SU-DHL-6 (cell line): ENCODE results near the gene PYCARD.

Source experiments
- H2AFZ ChIP-seq: fragments of 200-600 bp; sonication (generic); 2 replicates; pipeline ENCODE4 v1.6.1; 2014; ENCODE audit warnings: low read depth, mild to moderate bottlenecking, moderate library complexity, mixed read lengths, antibody characterized with exemption, low read length; ENCODE audit not compliant: severe bottlenecking
- H3F3A ChIP-seq: fragments of 200-600 bp; shearing (Covaris generic); 2 replicates; pipeline ENCODE4 v1.6.0; 2016; ENCODE audit warnings: antibody characterized with exemption, mild to moderate bottlenecking; ENCODE audit not compliant: insufficient read depth
- H3K27ac ChIP-seq: fragments of 200-600 bp; sonication (generic); 2 replicates; pipeline ENCODE4 v1.5.1; 2016; ENCODE audit warnings: low read depth, mild to moderate bottlenecking, low read length, moderate library complexity, mixed read lengths
- H3K27me3 ChIP-seq: fragments of 200-600 bp; sonication (generic), shearing (Covaris generic); 2 replicates; pipeline ENCODE4 v1.6.0; 2014; ENCODE audit warnings: mild to moderate bottlenecking, low read length
- H3K36me3 ChIP-seq: fragments of 200-600 bp; sonication (generic); 2 replicates; pipeline ENCODE4 v1.6.1; 2014; ENCODE audit warnings: mild to moderate bottlenecking, low read length, mixed read lengths
- H3K4me2 ChIP-seq: fragments of 300-600, 200-600 bp; shearing (Covaris generic), sonication (generic); 2 replicates; pipeline ENCODE4 v1.6.0; 2014; ENCODE audit warnings: low read length, low read depth, mild to moderate bottlenecking; ENCODE audit not compliant: poor library complexity, severe bottlenecking
- H3K4me3 ChIP-seq: fragments of 200-600 bp; sonication (generic); 2 replicates; pipeline ENCODE4 v1.5.1; 2014; ENCODE audit warnings: antibody characterized with exemption, low read length, mild to moderate bottlenecking, mixed read lengths; ENCODE audit not compliant: insufficient read depth, poor library complexity, severe bottlenecking
- H3K79me2 ChIP-seq: fragments of 200-600 bp; sonication (generic); 2 replicates; pipeline ENCODE4 v1.6.1; 2014; ENCODE audit warnings: mild to moderate bottlenecking, low read length, moderate library complexity; ENCODE audit not compliant: insufficient read depth
- H3K9ac ChIP-seq: fragments of 200-600 bp; sonication (generic); 2 replicates; pipeline ENCODE4 v1.7.0; 2014; ENCODE audit warnings: mild to moderate bottlenecking, low read length
- H3K9me2 ChIP-seq: fragments of 200-600 bp; sonication (generic); replicated peaks from 2 replicates; pipeline ENCODE4 v1.6.1; 2014; ENCODE audit warnings: low read length; ENCODE audit not compliant: insufficient read depth
- H3K9me3 ChIP-seq: fragments of 200-600 bp; sonication (generic); 2 replicates; pipeline ENCODE4 v1.6.1; 2014; ENCODE audit warnings: low read length, mixed read lengths; ENCODE audit not compliant: insufficient read depth
- H4K20me1 ChIP-seq: fragments of 200-600 bp; sonication (generic); 2 replicates; pipeline ENCODE4 v1.6.1; 2014; ENCODE audit warnings: low read depth, mild to moderate bottlenecking, antibody characterized with exemption, low read length, moderate library complexity, mixed read lengths
- CTCF ChIP-seq: fragments of 200-600 bp; sonication (generic); IDR thresholded peaks from one replicate; pipeline ENCODE4 v1.5.1; 2017; ENCODE audit warnings: antibody characterized with exemption, mild to moderate bottlenecking, low read length, moderate library complexity; ENCODE audit not compliant: insufficient read depth, poor library complexity, severe bottlenecking
- EZH2phosphoT487 ChIP-seq: fragments of 200-600 bp; sonication (generic), shearing (Covaris generic); conservative IDR thresholded peaks from 2 replicates; pipeline ENCODE4 v1.6.1; 2018; ENCODE audit warnings: mild to moderate bottlenecking, antibody characterized with exemption, low read length, moderate library complexity, mixed read lengths

Gene PYCARD

DNA sequence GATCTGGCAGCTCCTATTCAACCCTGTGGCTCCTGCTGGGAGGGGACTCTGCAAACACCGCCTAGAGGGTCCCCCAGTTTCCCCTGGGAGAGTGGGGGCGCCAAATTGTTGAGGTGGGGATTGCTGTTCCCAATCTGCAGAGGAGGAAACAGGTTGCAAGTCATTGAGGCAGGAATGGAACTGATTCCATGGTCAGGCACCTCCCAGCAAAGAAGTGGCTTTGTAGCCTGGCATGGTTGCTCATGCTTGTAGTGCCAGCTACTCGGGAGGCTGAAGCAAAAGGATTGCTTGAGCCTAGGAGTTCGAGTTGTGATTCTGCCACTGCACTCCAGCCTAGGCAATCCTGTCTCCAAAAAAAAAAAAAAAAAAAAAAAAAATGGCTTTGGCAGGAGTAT, 14.6 kb upstream of the PYCARD start:
- TF ChIP-seq CTCF (no peak), EZH2phosphoT487 (no peak)
- Histone ChIP-seq H3K79me2 (no peaks in the 10 kb centered on the region), H3K27me3 (no peaks in the 10 kb centered on the region), H3K9me2 (no peaks in the 10 kb centered on the region), H3F3A (no peaks in the 10 kb centered on the region), H3K27ac (no peak overlapping the region), H2AFZ (no peak overlapping the region), H3K9me3 (no peaks in the 10 kb centered on the region), H3K36me3 (no peaks in the 10 kb centered on the region), H3K4me2 (no peak overlapping the region), H3K4me3 (no peak overlapping the region), H4K20me1 (no peaks in the 10 kb centered on the region), H3K9ac (no peak overlapping the region)

- no peaks in the 10 kb centered on the region for H3F3A ChIP-seq
- TF ChIP-seq CTCF (no peak), EZH2phosphoT487 (no peak)
- no peak within 1 kb of the TSS for H3K27ac ChIP-seq
- no peaks in the 10 kb centered on the region for H3K27me3 ChIP-seq
- no peaks in the 10 kb centered on the region for H3K36me3 ChIP-seq
- H3K9me2 ChIP-seq = no peaks in the 10 kb centered on the region
- H3K4me2 ChIP-seq = no peak within 1 kb of the TSS
- H4K20me1 ChIP-seq = no peaks in the 10 kb centered on the region
- no peaks in the 10 kb centered on the region for H3K9me3 ChIP-seq
- no peak within 1 kb of the TSS for H3K4me3 ChIP-seq
- H3K79me2 ChIP-seq = no peaks in the 10 kb centered on the region
- no peak within 1 kb of the TSS for H3K9ac ChIP-seq
- no peak within 1 kb of the TSS for H2AFZ ChIP-seq
Observed at GRCh38 chr16:31216422-31217135, 14.0 kb upstream of the PYCARD start, which contains the start of gene PYDC1. Gene PYDC1, minus strand, starts transcription at chr16:31217135. Its CDS starts 107 bp downstream, at chr16:31217028.

DNA sequence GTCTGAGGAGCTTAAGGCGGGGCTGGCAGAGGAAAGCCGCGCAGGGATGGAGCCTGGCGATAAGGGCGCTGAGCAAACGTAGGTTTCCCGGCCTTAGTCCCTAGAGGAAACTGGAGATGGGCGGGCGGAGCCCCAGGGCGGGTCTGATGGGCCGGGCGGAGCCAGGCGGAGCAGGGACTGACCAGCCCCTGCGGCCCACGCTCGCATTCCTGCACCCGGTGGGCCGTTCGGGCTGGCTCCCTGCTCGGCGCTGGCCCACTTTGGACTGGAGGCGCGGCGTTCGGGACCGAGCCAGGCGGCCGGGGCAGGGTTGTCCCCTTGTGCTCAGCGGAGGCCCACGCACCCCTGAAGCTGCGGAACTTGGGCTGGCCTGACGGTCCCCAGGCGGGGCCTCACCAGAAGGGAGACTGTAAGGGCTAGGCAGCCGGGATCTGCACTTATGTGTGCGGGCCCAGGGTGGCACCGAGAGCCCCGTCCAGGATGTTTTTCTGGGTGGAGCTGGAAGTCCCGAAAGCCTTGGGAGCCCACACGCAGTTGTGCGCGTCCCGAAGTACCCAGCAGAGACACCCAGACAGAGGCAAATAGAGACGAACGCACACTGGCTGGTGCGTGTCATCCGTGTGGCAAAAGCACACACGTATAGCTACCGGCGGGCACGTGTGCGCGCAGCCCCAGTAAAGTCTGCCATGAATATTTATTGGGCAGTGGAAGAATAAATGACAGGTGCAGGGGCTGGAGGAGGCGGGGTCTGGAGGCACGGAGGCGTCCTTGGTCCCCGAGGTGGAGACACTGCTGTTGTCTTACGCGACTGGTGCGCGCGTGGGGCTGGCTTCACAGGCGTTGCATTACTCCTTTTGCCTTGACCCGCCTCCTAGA, 13.0 kb upstream of the PYCARD start:
- no peak overlapping the region for H3K4me3 ChIP-seq
- H3F3A ChIP-seq = no peaks in the 10 kb centered on the region
- H3K9me3 ChIP-seq = no peaks in the 10 kb centered on the region
- no peaks in the 10 kb centered on the region for H3K27me3 ChIP-seq
- H3K9me2 ChIP-seq = no peaks in the 10 kb centered on the region
- no peaks in the 10 kb centered on the region for H3K36me3 ChIP-seq
- TF ChIP-seq EZH2phosphoT487 (no peak), CTCF (no peak)
- no peak overlapping the region for H2AFZ ChIP-seq
- H3K4me2 ChIP-seq = no peak overlapping the region
- H3K27ac ChIP-seq = no peak overlapping the region
- no peak overlapping the region for H3K9ac ChIP-seq
- H3K79me2 ChIP-seq = no peaks in the 10 kb centered on the region
- H4K20me1 ChIP-seq = no peaks in the 10 kb centered on the region
